Sigmoid colon (tissue), 7 donors: Measurements from ENCODE around the gene LDB2. TPM values are rescaled to one million over a fixed set of nuclear protein-coding genes. Genes with fewer than 3 reads are reported as not detected.

Experiments
- DNase-seq: peaks from one replicate; pipeline ENCODE4 v3.0.0-alpha.2; 2019
- H3K27ac ChIP-seq, 4 donors: fragments of 200-600 bp; sonication (generic); one replicate each; pipeline ENCODE4 v1.5.1; 2016 to 2019; ENCODE audit warnings: mild to moderate bottlenecking in 1 of 4
- H3K27me3 ChIP-seq, 3 donors: fragments of 200-600 bp; sonication (generic); one replicate each; pipeline ENCODE4 v1.5.1; 2019; ENCODE audit warnings: mild to moderate bottlenecking in 1 of 3
- H3K36me3 ChIP-seq, 4 donors: fragments of 200-600 bp; sonication (generic); one replicate each; pipeline ENCODE4 v1.5.1; 2016 to 2019
- H3K4me1 ChIP-seq, 4 donors: fragments of 200-600 bp; sonication (generic); one replicate each; pipeline ENCODE4 v1.5.1; 2017 to 2019
- H3K4me3 ChIP-seq, 4 donors: fragments of 200-600 bp; sonication (generic); one replicate each; pipeline ENCODE4 v1.5.1; 2017 to 2019; ENCODE audit warnings: mild to moderate bottlenecking in 2 of 4, moderate library complexity in 1 of 4
- H3K9me3 ChIP-seq, 4 donors: fragments of 200-600 bp in 3 of 4; sonication (generic) in 3 of 4; one replicate each; pipeline versions ENCODE4 v1.5.1 to v1.6.1; 2013 to 2019
- EP300 ChIP-seq, 4 donors: sonication (generic); formaldehyde crosslinking; IDR thresholded peaks; one replicate each; pipeline ENCODE4 v1.6.1; 2017; ENCODE audit warnings: antibody characterized with exemption in 4 of 4
- POLR2A ChIP-seq, 2 donors: fragments of 450-650 bp; IDR thresholded peaks; one replicate each; pipeline ENCODE4 v1.6.1; 2016; ENCODE audit warnings: antibody characterized with exemption in 2 of 2, mild to moderate bottlenecking in 2 of 2, moderate library complexity in 2 of 2
- POLR2AphosphoS5 ChIP-seq, 4 donors: sonication (generic); formaldehyde crosslinking; IDR thresholded peaks; one replicate each; pipeline ENCODE4 v1.6.1; 2017; ENCODE audit warnings: antibody characterized with exemption in 4 of 4
- WGBS, 2 donors: extraction: QIAGEN DNeasy Blood & Tissue Kit; methylation state at CpG; one replicate each; pipeline ENCODE4 v1.1.7; 2013; 5-methylcytosine and 5-hydroxymethylcytosine counted together
- intact Hi-C: fragments of 100-400 bp; cut with DNase I; formaldehyde crosslinking; loops from one replicate; pipeline ENCODE4 v1.15.1; 2023
- polyA plus RNA-seq, 3 donors: library from polyadenylated mRNA; stranded (reverse); fragments of 200-250 nt; gene quantifications; one replicate each; pipeline ENCODE4 v1.2.3, GENCODE V29; 2013
- total RNA-seq, 4 donors: library from RNA; depleted of rRNA; stranded (reverse); fragments of >200 nt; gene quantifications; one replicate each; pipeline ENCODE4 v1.1.0, GENCODE V29; 2016
- TF ChIP-seq, protein P1 (sequence below), 4 experiments: fragments of 450-650 bp in 3 of 4; fragments of 200-600 bp in 1 of 4; IDR thresholded peaks; one replicate each; pipeline ENCODE4 v1.5.1; 2016 to 2019; ENCODE audit warnings: antibody characterized with exemption in 4 of 4, mild to moderate bottlenecking in 3 of 4, moderate library complexity in 2 of 4
- donor health status: healthy with polysubstance abuse.
- donor health status: Bipolar disorder and iron deficiency.
- donor health status: healthy.

Gene LDB2
- total and polyA plus RNA-seq, 7 donors, result 2.1 to 28.5 (median 18.3) TPM

DNA sequence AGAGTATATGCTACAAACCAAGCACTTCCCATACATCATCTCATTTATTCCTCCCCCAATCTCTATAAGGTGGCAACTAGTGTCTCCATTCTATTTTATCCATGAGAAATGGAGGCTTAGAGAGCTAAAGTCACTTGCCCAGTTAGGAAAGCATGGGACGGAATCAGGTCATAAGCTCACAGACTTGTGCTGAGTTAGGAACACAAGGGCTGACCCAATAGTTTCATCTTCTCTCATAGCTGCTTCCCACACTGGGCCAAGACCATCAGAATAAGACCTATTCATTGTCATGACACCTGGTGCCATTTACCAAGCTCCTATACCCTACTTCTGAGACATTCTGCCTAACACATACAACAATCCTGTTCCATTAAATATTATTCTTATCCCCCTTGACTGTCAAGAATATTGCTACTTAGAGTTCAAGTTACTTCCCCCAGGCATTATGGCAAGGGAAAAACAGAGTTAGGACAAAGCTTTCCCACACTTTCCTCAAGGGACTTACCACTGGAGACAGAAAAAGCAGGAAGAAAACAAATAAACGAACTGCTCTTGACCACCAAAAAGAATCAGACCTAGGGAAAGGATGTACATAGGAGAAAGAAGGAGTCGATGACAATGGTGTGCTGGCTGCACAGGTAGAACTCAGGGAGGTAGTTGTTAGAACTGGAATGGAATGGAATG lies 167.8 kb downstream of the LDB2 start:
- 89 to 90% methylated on average over 3 of the region's 3 CpGs for WGBS, 2 donors
- Histone ChIP-seq H3K36me3 (no peaks in the 10 kb centered on the region), H3K27ac (no peak overlapping the region), H3K9me3 (no peaks in the 10 kb centered on the region), H3K27me3 (no peaks in the 10 kb centered on the region), H3K4me3 (no peak overlapping the region), H3K4me1 (no peaks in the 10 kb centered on the region)
- no peak for DNase-seq
- TF ChIP-seq, protein P1, sequence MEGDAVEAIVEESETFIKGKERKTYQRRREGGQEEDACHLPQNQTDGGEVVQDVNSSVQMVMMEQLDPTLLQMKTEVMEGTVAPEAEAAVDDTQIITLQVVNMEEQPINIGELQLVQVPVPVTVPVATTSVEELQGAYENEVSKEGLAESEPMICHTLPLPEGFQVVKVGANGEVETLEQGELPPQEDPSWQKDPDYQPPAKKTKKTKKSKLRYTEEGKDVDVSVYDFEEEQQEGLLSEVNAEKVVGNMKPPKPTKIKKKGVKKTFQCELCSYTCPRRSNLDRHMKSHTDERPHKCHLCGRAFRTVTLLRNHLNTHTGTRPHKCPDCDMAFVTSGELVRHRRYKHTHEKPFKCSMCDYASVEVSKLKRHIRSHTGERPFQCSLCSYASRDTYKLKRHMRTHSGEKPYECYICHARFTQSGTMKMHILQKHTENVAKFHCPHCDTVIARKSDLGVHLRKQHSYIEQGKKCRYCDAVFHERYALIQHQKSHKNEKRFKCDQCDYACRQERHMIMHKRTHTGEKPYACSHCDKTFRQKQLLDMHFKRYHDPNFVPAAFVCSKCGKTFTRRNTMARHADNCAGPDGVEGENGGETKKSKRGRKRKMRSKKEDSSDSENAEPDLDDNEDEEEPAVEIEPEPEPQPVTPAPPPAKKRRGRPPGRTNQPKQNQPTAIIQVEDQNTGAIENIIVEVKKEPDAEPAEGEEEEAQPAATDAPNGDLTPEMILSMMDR (IDR thresholded peaks at IDR 0.05), result no peak
- TF ChIP-seq POLR2AphosphoS5 (IDR thresholded peaks at IDR 0.05) (no peak), EP300 (IDR thresholded peaks at IDR 0.05) (no peak), POLR2A (IDR thresholded peaks at IDR 0.05) (no peak)
- intact Hi-C loops, result no loop called here

DNA sequence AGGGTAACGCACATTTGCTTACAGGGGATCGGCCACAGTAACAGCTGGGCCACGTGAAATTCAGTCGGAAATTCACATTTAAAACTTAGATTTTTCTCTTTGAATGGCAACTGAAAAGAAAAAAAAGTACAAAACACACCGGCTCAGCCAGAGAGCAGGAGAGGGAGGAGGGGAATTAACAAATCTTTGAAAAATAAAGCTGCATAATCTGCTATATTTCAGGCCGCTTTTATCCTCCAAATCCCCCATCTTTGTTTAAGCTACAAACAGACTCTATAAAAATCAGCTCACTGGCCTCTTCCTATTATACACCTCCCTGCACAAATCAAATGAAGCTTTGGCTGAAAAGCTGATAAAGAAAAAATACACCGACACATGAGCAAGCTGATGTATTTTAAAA lies 169.1 kb downstream of the LDB2 start:
- no peak for TF ChIP-seq POLR2AphosphoS5 (IDR thresholded peaks at IDR 0.05)
- no peak for TF ChIP-seq POLR2A (IDR thresholded peaks at IDR 0.05)
- no peak for TF ChIP-seq EP300 (IDR thresholded peaks at IDR 0.05)
- TF ChIP-seq, protein P1 (IDR thresholded peaks at IDR 0.05), result no peak
- H3K27me3 ChIP-seq, result no peaks in the 10 kb centered on the region
- H3K9me3 ChIP-seq, result peaks cover 0 to 5% (median 0%) of the 10 kb centered on the region in 4 donors
- WGBS, 2 donors, result 79 to 80% methylated on average over 7 of the region's 7 CpGs
- no peaks in the 10 kb centered on the region for H3K36me3 ChIP-seq
- intact Hi-C loops, result no loop called here
- H3K27ac ChIP-seq, result no peak overlapping the region
- no peak overlapping the region for H3K4me3 ChIP-seq
- no peaks in the 10 kb centered on the region for H3K4me1 ChIP-seq
- DNase-seq, result no peak

DNA sequence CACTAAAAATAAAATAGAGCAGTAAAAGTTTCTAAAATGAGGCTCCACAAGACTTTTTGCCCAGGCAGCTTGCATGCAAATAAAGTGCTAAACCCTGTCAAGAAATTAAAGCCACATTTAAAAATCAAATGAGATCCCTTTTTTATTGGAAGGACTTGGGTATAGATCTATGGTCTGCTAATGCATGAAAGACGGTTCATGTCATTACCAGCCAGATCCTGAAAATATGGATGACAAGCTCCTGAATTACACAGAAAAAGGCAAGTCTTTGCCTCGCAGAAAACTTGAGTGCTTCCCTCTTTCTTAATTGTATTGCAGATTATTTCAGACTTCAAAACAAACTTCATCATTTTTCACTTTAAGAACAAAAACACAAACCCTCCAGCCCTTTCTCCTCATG lies 169.6 kb downstream of the LDB2 start:
- WGBS, 2 donors, result 71 to 82% methylated on average over 2 of the region's 2 CpGs
- DNase-seq, result no peak
- Histone ChIP-seq H3K4me3 (no peak overlapping the region), H3K27me3 (no peaks in the 10 kb centered on the region), H3K4me1 (no peaks in the 10 kb centered on the region), H3K36me3 (no peaks in the 10 kb centered on the region), H3K9me3 (peaks cover 0 to 5% (median 0%) of the 10 kb centered on the region in 4 donors), H3K27ac (no peak overlapping the region)
- intact Hi-C loops, result no loop called here
- TF ChIP-seq EP300 (IDR thresholded peaks at IDR 0.05) (no peak), POLR2AphosphoS5 (IDR thresholded peaks at IDR 0.05) (no peak), POLR2A (IDR thresholded peaks at IDR 0.05) (no peak)
- TF ChIP-seq, protein P1 (IDR thresholded peaks at IDR 0.05), result no peak

DNA sequence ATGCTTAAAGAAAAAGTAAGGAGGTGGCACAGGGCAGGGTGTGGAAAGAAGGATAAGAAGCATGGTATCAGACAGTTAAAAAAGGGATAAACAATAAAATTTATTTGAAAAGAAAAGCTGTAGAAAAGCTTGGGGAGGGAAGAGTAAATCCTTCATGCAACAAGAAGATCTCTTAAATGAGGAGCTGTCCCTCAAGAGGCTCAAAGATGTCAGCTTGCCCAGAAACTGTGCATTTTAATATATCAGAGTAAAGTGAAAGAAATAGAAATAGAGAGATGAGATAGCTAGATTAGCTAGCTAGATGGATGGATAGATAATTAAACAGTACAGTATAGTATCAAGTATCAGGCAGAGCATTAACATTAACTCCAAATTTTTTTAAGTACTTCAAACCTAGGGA lies 170.3 kb downstream of the LDB2 start:
- no peak for DNase-seq
- H3K27ac ChIP-seq, result no peak overlapping the region
- H3K4me1 ChIP-seq, result no peaks in the 10 kb centered on the region
- H3K27me3 ChIP-seq, result no peaks in the 10 kb centered on the region
- no peak for TF ChIP-seq POLR2AphosphoS5 (IDR thresholded peaks at IDR 0.05)
- TF ChIP-seq, protein P1 (IDR thresholded peaks at IDR 0.05), result no peak
- no peak for TF ChIP-seq EP300 (IDR thresholded peaks at IDR 0.05)
- TF ChIP-seq POLR2A (IDR thresholded peaks at IDR 0.05), result no peak
- H3K36me3 ChIP-seq, result no peaks in the 10 kb centered on the region
- H3K4me3 ChIP-seq, result no peak overlapping the region
- intact Hi-C loops, result no loop called here
- H3K9me3 ChIP-seq, result peaks cover 0 to 5% (median 0%) of the 10 kb centered on the region in 4 donors

DNA sequence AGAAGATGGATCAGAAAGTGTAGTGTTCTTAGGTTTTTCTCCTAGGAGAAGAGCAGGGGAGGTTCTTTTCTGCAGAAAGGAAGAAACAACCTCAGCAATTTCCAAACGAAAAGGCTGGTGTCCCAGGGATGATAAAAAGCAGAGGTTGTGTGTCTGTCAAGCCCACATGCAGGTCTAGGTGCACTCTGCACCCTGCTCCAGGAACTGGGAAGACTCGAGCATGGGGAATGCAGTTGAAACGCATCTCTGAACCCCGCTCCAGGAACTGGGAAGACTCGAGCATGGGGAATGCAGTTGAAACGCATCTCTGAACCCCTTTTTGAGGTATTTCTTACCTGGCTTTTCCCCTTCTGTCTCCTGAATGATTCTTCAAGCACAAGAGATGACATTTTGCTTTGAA lies 171.2 kb downstream of the LDB2 start:
- Histone ChIP-seq H3K4me3 (no peak overlapping the region), H3K36me3 (no peaks in the 10 kb centered on the region), H3K27me3 (no peaks in the 10 kb centered on the region), H3K9me3 (peaks cover 0 to 5% (median 0%) of the 10 kb centered on the region in 4 donors), H3K27ac (no peak overlapping the region), H3K4me1 (no peaks in the 10 kb centered on the region)
- 72 to 86% methylated on average over 6 of the region's 6 CpGs for WGBS, 2 donors
- intact Hi-C loops, result no loop called here
- no peak for DNase-seq
- TF ChIP-seq POLR2A (IDR thresholded peaks at IDR 0.05) (no peak), POLR2AphosphoS5 (IDR thresholded peaks at IDR 0.05) (no peak), EP300 (IDR thresholded peaks at IDR 0.05) (no peak)
- TF ChIP-seq, protein P1 (IDR thresholded peaks at IDR 0.05), result no peak
